Spleen (tissue), 13 donors: ENCODE results near the gene MPP4. TPM values are rescaled to one million over a fixed set of nuclear protein-coding genes. Genes with fewer than 3 reads are reported as not detected.
A peak's percentile ranks its signal among the peaks of the same experiment; 100 is the strongest.

Experiments
- DNase-seq: peaks from one replicate; pipeline ENCODE4 v3.0.0-alpha.2; 2020
- H3K27ac ChIP-seq, 8 donors: fragments of 200-600 bp; sonication (generic) in 7 of 8; 1 replicate in 4 of 8; 2 replicates in 4 of 8; pipeline versions ENCODE4 v1.5.0 to v1.8.0; 2016 to 2021; ENCODE audit warnings: inconsistent platforms in 4 of 8, mild to moderate bottlenecking in 4 of 8, moderate library complexity in 1 of 8
- H3K27me3 ChIP-seq, 7 donors: fragments of 200-600 bp; sonication (generic) in 6 of 7; replicated peaks in 1 of 7; 1 replicate in 4 of 7; 2 replicates in 3 of 7; pipeline versions ENCODE4 v1.5.0 to v1.8.0; 2016 to 2021; ENCODE audit warnings: inconsistent platforms in 3 of 7, mild to moderate bottlenecking in 1 of 7
- H3K36me3 ChIP-seq, 6 donors: fragments of 200-600 bp; sonication (generic) in 5 of 6; 1 replicate in 4 of 6; 2 replicates in 2 of 6; pipeline versions ENCODE4 v1.5.0 to v1.8.0; 2016 to 2021; ENCODE audit warnings: inconsistent platforms in 2 of 6
- H3K4me1 ChIP-seq, 6 donors: fragments of 200-600 bp; sonication (generic) in 5 of 6; 1 replicate in 3 of 6; 2 replicates in 3 of 6; pipeline versions ENCODE4 v1.5.0 to v1.8.0; 2016 to 2021; ENCODE audit warnings: inconsistent platforms in 3 of 6
- H3K4me3 ChIP-seq, 8 donors: fragments of 200-600 bp; sonication (generic) in 7 of 8; 1 replicate in 4 of 8; 2 replicates in 4 of 8; pipeline versions ENCODE4 v1.5.0 to v1.8.0; 2016 to 2021; ENCODE audit warnings: inconsistent platforms in 4 of 8, mild to moderate bottlenecking in 4 of 8, moderate library complexity in 2 of 8
- H3K9me3 ChIP-seq, 8 donors: fragments of 200-600 bp; sonication (generic) in 7 of 8; 1 replicate in 4 of 8; 2 replicates in 4 of 8; pipeline versions ENCODE4 v1.5.0 to v1.8.0; 2016 to 2021; ENCODE audit warnings: inconsistent platforms in 4 of 8
- CTCF ChIP-seq, 11 experiments: fragments of 200-600 bp in 7 of 11; fragments of 450-650 bp in 4 of 11; sonication (generic) in 4 of 11; IDR thresholded peaks in 8 of 11; conservative IDR thresholded peaks in 3 of 11; 1 replicate in 7 of 11; 2 replicates in 4 of 11; pipeline versions ENCODE4 v1.4.0 to v1.8.0; 2016 to 2021; ENCODE audit warnings: antibody characterized with exemption in 11 of 11, inconsistent platforms in 4 of 11, mild to moderate bottlenecking in 1 of 11
- POLR2A ChIP-seq, 3 donors: fragments of 450-650 bp; IDR thresholded peaks; one replicate each; pipeline ENCODE4 v1.5.1; 2017; ENCODE audit warnings: antibody characterized with exemption in 3 of 3, mild to moderate bottlenecking in 1 of 3
- POLR2AphosphoS5 ChIP-seq, 3 donors: sonication (generic); formaldehyde crosslinking; IDR thresholded peaks; one replicate each; pipeline ENCODE4 v1.5.1; 2017; ENCODE audit warnings: antibody characterized with exemption in 3 of 3
- WGBS, 5 donors: extraction: QIAGEN DNeasy Blood & Tissue Kit in 3 of 5; methylation state at CpG; one replicate each; pipeline versions ENCODE4 v1.1.5 to v1.1.7; 2013 to 2018; 5-methylcytosine and 5-hydroxymethylcytosine counted together
- intact Hi-C: fragments of 100-400 bp; cut with DNase I; formaldehyde crosslinking; loops from one replicate; pipeline ENCODE4 v1.15.0; 2023; ENCODE audit warnings: low total_unique reads
- long read RNA-seq, 2 donors: transcript quantifications; one replicate each; lab custom pipeline, GENCODE V29; 2026
- polyA plus RNA-seq, 3 donors: library from polyadenylated mRNA; stranded (reverse); fragments of 200-250 nt; gene quantifications; one replicate each; pipeline ENCODE4 v1.2.1, GENCODE V29; 2013
- total RNA-seq, 7 donors: library from RNA; depleted of rRNA in 3 of 7; stranded (reverse); fragments of >200 nt in 3 of 7; fragmentation: NEBNext Ultra II Directional in 4 of 7; extraction: Animal tissue kit (Norgen Biotek cat#: 25700) in 4 of 7; gene quantifications; one replicate each; pipeline versions ENCODE4 v1.1.0 to v1.2.1, GENCODE V29; 2016 to 2021
- donor health status: healthy with polysubstance abuse.
- donor health status: DM: no; HTN: no; CAD: no; lungs with moderate emphysema.
- donor health status: DM: no; HTN: no; CAD: no.
- donor health status: Bipolar disorder and iron deficiency.
- donor health status: healthy.
- donor health status: DM: no; HTN: no; CAD: no.
- donor health status: DM: yes; HTN: yes; CAD: no.

MPP4 gene
- total RNA-seq (1 to 10 TPM in 5 of 7 donors, under 1 TPM in 2; 0.39 to 4.3 (median 1.8) TPM), polyA plus RNA-seq (under 1 TPM; 0.13 to 0.26 (median 0.18) TPM)
- long read RNA-seq, donor 1: 0 reads
- long read RNA-seq, donor 2: 0 reads

DNA sequence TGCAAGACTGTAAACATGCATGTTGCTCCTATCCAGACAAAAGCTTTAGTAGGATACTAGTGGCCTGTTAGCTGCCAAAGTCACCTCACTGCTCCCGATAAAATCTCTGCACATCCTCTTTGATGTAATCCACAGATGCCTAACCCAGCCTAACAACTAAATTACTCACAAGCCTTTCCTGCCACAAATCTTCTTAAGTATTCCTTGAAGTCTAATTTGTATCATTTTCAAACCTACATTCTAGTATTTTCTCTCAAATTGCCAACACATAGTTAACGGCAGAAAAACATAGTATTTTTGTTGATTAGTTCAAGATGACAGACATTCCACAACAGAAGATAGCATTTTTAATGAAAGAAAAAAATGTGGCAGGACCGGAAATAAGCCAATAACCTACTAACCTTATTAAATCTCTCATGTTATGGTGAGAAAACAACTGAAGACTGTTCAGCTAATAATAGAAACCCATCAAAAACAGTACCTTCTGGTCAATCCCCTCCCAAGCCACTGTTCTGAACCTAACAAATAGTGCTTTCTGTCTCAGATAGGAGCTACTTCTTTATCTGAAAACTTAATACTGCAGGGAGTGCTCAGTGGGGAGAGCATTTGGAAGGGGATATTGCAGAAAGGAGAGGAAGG lies at the start of gene MPP4:
Gene MPP4 (minus strand): TSS at position 57 of the 639 bp plus-strand sequence. CDS start 4,690 bp downstream, outside the sequence.
- DNase-seq: no peak
- intact Hi-C loops: no loop called here
- TF ChIP-seq POLR2A (IDR thresholded peaks at IDR 0.05): no peak
- no peak for TF ChIP-seq POLR2AphosphoS5 (IDR thresholded peaks at IDR 0.05)
- TF ChIP-seq CTCF (IDR thresholded peaks at IDR 0.05 in 8 of 11, conservative IDR thresholded peaks at IDR 0.05 in 3 of 11): no peak

GRCh38 chr2:201746551-201746950 lies 48.1 kb upstream of the MPP4 start:
- no peaks in the 10 kb centered on the region for H3K9me3 ChIP-seq
- H3K27ac ChIP-seq: no peak overlapping the region
- no peak for TF ChIP-seq CTCF (IDR thresholded peaks at IDR 0.05 in 8 of 11, conservative IDR thresholded peaks at IDR 0.05 in 3 of 11)
- no peak for TF ChIP-seq POLR2A (IDR thresholded peaks at IDR 0.05)
- no peak for TF ChIP-seq POLR2AphosphoS5 (IDR thresholded peaks at IDR 0.05)
- no peak overlapping the region for H3K4me3 ChIP-seq
- no peak for DNase-seq
- no peaks in the 10 kb centered on the region for H3K4me1 ChIP-seq
- intact Hi-C loops: no loop called here
- H3K27me3 ChIP-seq: no peaks in the 10 kb centered on the region
- 84 to 93% (median 91%) methylated on average over 6 of the region's 6 CpGs for WGBS, 5 donors
- H3K36me3 ChIP-seq: peaks cover 0 to 72% (median 26%) of the 10 kb centered on the region in 6 donors

More for the DNA sequence above, at the start of gene MPP4:
- 53 to 72% (median 63%) methylated on average over 3 of the region's 3 CpGs for WGBS, 5 donors
- H3K36me3 ChIP-seq: peaks cover 0 to 38% (median 8%) of the 10 kb centered on the region in 6 donors
- H3K27me3 ChIP-seq: no peaks in the 10 kb centered on the region
- H3K9me3 ChIP-seq: no peaks in the 10 kb centered on the region
- H3K4me1 ChIP-seq: peaks cover 0 to 8% (median 0%) of the 10 kb centered on the region in 6 donors
- peak within 1 kb of the TSS in 7 of 8 donors; percentile 27 to 55 (median 47) for H3K27ac ChIP-seq
- H3K4me3 ChIP-seq: no peak within 1 kb of the TSS

DNA sequence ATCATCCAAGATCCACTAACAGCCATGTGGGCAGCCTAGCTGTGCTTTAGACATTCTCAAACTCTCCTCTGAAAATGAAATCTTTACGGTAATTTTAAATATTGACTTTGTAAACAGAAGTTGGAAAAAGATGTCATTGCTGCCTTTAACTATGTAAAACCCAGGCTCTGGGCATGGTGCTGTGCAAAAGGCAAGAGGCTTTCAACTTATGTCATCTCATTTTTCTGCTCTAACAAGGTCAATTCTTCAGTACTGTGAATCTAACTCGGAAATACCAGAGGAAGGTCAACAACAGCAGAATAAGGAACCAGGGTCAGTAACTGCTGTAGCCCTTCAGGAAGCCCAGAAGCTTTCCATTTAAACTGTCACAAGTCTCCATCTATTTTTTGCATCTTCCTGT lies 37.0 kb upstream of the MPP4 start:
- H3K4me3 ChIP-seq: no peak overlapping the region
- peaks cover 0 to 3% (median 0%) of the 10 kb centered on the region in 6 donors for H3K4me1 ChIP-seq
- no peaks in the 10 kb centered on the region for H3K27me3 ChIP-seq
- no peak for DNase-seq
- TF ChIP-seq POLR2AphosphoS5 (IDR thresholded peaks at IDR 0.05) (no peak), CTCF (IDR thresholded peaks at IDR 0.05 in 8 of 11, conservative IDR thresholded peaks at IDR 0.05 in 3 of 11) (no peak), POLR2A (IDR thresholded peaks at IDR 0.05) (no peak)
- H3K9me3 ChIP-seq: peaks cover 0 to 23% (median 15%) of the 10 kb centered on the region in 8 donors
- intact Hi-C loops: no loop called here
- no peak overlapping the region for H3K27ac ChIP-seq
- peaks cover 0 to 75% (median 18%) of the 10 kb centered on the region in 6 donors for H3K36me3 ChIP-seq
- 63 to 84% (median 69%) methylated on average over 2 of the region's 2 CpGs for WGBS, 5 donors

GRCh38 chr2:201734111-201734510 lies 35.7 kb upstream of the MPP4 start:
- Histone ChIP-seq H3K36me3 (peaks cover 0 to 78% (median 18%) of the 10 kb centered on the region in 6 donors), H3K4me3 (no peak overlapping the region), H3K27me3 (no peaks in the 10 kb centered on the region), H3K4me1 (peaks cover 0 to 3% (median 0%) of the 10 kb centered on the region in 6 donors), H3K27ac (no peak overlapping the region), H3K9me3 (peaks cover 0 to 23% (median 15%) of the 10 kb centered on the region in 8 donors)
- 79 to 88% (median 86%) methylated on average over 4 of the region's 4 CpGs for WGBS, 5 donors
- DNase-seq: no peak
- no peak for TF ChIP-seq POLR2A (IDR thresholded peaks at IDR 0.05)
- no peak for TF ChIP-seq POLR2AphosphoS5 (IDR thresholded peaks at IDR 0.05)
- TF ChIP-seq CTCF (IDR thresholded peaks at IDR 0.05 in 8 of 11, conservative IDR thresholded peaks at IDR 0.05 in 3 of 11): no peak
- intact Hi-C loops: no loop called here
